Myocyte (in vitro differentiated cells): ENCODE measurements around the gene CHRNA3. TPM values are rescaled to one million over a fixed set of nuclear protein-coding genes. Genes with fewer than 3 reads are reported as not detected.

Source experiments
- DNase-seq: peaks from one replicate; pipeline ENCODE4 v3.0.0-alpha.2; 2012; ENCODE audit warnings: low read depth
- polyA plus RNA-seq: library from polyadenylated mRNA; unstranded; fragments of >200 nt; gene quantifications from one replicate; pipeline ENCODE4 v1.2.1, GENCODE V29; 2012; ENCODE audit warnings: missing spikeins
- total RNA-seq: library from RNA; depleted of rRNA; stranded (reverse); fragments of >200 nt; gene quantifications from 2 replicates; pipeline ENCODE4 v1.2.3, GENCODE V29; 2014

Gene CHRNA3
- 0.45 TPM in 1 of 2 replicates, not detected in the other for total RNA-seq
- polyA plus RNA-seq, result 0.03 TPM

- no peak for DNase-seq
These were observed at the start of gene CHRNA3 for GRCh38 chr15:78620527-78621421. CHRNA3 (minus strand) TSS chr15:78620996; CDS start chr15:78620794, 202 bp downstream.

- no peak for DNase-seq
These were observed 48.2 kb upstream of the CHRNA3 start for GRCh38 chr15:78668987-78669386.

GRCh38 chr15:78667578-78668236 lies 46.9 kb upstream of the CHRNA3 start:
- DNase-seq, result no peak

- no peak for DNase-seq
These were observed 45.2 kb upstream of the CHRNA3 start for GRCh38 chr15:78666010-78666409.

GRCh38 chr15:78663703-78664102 lies 42.9 kb upstream of the CHRNA3 start:
- no peak for DNase-seq

- DNase-seq, result no peak
These were observed 41.2 kb upstream of the CHRNA3 start for GRCh38 chr15:78662028-78662427.

- DNase-seq, result no peak
These were observed 40.2 kb upstream of the CHRNA3 start for GRCh38 chr15:78661001-78661400.

- DNase-seq, result no peak
These were observed 39.8 kb upstream of the CHRNA3 start for GRCh38 chr15:78660584-78660983.

GRCh38 chr15:78658823-78659222 lies 38.0 kb upstream of the CHRNA3 start:
- no peak for DNase-seq

GRCh38 chr15:78654272-78654671 lies 33.5 kb upstream of the CHRNA3 start:
- DNase-seq, result no peak

GRCh38 chr15:78651930-78652615 lies 31.3 kb upstream of the CHRNA3 start:
- DNase-seq, result peak; percentile 78

- peak; percentile 32 for DNase-seq
These were observed 30.2 kb upstream of the CHRNA3 start for GRCh38 chr15:78651007-78651406.

GRCh38 chr15:78650022-78650421 lies 29.2 kb upstream of the CHRNA3 start:
- no peak for DNase-seq

- DNase-seq, result no peak
These were observed 24.2 kb upstream of the CHRNA3 start for GRCh38 chr15:78645009-78645408.

- DNase-seq, result no peak
These were observed 21.5 kb upstream of the CHRNA3 start for GRCh38 chr15:78642331-78642730.

- no peak for DNase-seq
These were observed 21.0 kb upstream of the CHRNA3 start for GRCh38 chr15:78641749-78642275.

- DNase-seq, result no peak
These were observed 20.4 kb upstream of the CHRNA3 start, which contains the start of gene CHRNB4 for GRCh38 chr15:78641102-78641748. CHRNB4 (minus strand) TSS chr15:78641210; CDS start chr15:78641133, 77 bp downstream.

- DNase-seq, result no peak
These were observed 19.8 kb upstream of the CHRNA3 start for GRCh38 chr15:78640527-78641101.

GRCh38 chr15:78638658-78639314 lies 18.0 kb upstream of the CHRNA3 start:
- DNase-seq, result peak; percentile 72
